ENCODE data around the gene LKAAEAR1.

LKAAEAR1 gene

DNA sequence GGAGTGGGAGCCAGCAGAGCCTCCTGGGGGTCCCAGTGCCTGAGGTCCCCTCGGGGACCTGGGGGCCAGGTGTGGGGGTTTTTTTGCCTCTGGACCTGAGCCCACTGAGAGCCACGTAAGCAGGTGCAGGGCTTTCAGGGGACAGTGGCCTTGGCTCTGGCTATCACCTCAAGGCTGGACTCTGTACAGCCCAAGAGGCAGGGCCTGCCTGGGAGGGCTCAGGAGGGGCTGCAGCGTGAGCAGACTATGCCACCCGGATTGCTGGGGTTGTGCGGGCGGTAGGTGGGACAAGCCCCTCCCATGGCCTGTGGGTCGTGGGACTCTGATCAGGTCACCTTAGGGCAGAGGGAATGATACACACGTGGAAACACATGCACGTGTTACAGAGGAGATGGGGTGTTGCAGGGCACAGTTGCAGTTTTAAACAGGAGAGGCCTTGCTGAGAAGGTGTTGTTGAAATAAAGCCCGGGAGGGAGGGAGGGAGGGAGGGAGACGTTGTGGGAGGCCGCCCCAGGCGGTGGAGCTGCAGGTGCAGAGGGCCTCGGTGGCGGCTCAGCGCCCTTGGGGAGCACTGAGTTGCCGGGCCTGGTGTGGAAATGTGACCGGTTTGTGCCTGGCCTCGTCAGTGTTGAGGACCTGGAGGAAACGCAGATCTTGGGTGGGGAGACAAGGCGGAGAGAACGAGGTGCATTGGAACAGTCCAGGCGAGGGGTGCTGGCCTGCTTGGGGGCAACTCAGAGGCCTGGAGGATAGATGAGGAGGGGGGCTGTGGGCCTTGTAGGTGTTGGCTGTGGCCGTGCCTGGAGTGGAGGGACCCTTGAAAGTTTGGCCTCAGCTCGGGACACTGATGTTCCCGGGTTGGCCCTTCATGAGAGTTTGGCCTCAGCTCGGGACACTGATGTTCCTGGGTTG lies 18.9 kb downstream of the LKAAEAR1 start:
- DNase-seq: no peak

DNA sequence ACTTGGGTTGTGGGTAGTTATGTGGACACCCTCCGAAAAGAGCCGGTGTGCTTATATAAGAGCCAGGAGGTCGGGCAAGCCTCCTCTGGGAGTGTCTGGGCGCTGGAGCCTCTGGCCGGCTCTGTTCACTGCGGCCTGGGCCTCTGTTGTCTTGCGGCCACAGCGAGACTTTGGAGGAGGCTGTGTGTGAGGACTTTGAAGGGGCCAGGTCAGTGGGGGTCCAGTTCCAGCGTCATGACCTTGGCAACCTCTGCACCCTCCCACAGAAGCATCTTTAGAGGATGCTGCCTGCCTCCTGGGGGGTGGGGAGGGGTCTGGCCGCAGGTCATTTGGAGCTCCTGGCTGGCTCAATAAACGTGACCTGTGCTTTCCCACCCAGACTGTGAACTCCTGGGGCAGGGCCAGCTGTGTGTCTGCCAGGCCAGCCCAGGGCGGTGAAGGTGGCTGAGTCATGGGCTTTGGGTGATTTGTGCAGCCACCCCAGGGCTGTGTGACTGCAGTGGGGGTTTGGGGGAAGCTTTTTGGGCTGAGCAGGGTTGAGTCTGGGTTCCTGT lies 20.0 kb downstream of the LKAAEAR1 start:
- DNase-seq: no peak

DNA sequence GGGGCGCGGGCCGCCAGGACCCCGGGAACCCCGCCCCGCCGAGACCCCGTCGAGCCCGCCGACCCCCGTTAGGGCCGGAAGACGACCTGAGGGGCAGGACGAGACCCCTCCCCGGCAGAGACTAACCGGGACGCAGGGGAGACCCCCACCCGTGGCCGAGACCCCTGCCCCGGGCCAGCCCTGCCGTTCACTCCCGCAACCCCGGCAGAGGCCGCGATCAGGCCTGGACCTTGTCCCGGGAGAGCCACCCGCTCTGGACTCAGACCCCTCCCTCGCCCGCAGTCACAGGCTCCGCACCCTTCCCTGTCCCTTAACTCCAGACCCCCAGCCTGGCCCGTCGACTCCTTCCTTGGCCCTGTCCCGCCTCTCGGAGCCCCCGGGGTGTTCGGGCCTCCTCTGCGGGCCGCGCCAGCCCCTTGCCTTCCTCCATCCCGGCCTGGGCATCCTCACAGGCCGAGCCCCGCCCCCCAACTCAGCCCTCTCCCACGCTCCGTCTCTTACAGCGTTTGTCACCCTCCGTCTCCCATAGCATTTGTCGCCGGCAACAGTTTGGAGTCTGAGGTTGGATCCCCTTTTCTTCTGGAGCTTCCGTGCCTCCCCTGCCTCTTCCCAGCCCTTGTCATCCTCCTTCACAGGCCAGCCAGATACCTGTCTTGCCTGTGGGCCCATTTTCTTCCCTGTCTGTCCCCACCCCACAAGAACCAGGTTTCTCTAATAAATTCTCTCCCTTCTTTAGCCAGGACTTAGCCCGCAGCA lies 20.6 kb downstream of the LKAAEAR1 start:
- DNase-seq: no peak

DNA sequence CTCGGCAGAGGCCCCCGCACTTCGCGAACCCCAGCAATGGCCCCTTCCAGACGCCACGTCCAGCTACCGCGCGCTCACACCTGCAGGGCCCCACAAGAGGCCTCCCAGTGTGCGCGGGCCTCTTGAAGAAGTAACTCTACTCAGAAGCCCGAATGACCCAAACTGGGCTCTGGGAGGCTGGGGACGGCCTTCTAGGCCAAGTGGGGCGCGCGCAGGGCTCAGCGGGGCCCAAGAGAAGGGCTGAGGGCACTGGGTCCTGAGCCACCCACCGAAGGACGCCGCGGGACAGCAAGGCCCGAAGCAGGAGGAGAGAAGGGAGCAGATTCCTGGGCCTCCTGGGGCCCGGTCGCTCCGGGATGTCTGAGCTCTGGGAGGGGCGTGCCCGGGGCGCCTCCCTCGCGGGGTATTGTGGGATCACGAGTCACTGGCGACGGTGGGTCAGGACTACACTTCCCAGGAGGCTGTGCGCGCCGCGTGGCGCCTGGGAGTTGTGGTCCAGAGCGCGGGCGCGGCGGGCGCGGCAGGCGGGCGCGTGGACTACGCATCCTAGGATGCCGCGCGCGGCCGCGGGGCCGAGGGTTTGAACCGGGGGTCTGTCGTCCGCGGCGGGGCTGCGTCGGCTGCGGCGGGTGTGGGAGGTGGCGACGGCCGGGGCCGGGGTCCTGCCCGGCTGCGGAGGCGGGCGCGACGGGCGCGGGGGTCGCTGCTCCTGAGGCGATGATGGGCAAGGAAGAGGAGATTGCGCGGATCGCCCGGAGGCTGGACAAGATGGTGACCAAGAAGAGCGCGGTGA lies 21.4 kb downstream of the LKAAEAR1 start, which contains the start of gene TCEA2:
TCEA2 (plus strand) TSS at position 603 of the 793 bp plus-strand sequence; CDS start at position 718, 115 bp downstream.
- DNase-seq: peak; percentile 53

DNA sequence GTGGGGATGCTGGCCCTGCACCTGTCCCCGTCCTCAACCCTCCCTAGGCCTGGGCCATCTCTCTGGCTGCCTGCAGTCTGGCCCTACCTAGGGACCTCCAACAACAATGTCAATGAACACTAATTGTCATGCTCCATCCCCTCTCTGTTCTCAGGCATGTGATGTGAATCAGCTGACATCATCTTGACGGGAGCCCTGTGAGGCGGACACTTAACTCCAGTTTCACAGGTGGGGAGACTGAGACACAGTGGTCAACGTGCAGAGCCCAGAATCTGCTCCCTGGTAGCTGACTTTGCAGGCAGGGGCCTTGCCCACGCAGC lies 22.0 kb downstream of the LKAAEAR1 start:
- DNase-seq: no peak

DNA sequence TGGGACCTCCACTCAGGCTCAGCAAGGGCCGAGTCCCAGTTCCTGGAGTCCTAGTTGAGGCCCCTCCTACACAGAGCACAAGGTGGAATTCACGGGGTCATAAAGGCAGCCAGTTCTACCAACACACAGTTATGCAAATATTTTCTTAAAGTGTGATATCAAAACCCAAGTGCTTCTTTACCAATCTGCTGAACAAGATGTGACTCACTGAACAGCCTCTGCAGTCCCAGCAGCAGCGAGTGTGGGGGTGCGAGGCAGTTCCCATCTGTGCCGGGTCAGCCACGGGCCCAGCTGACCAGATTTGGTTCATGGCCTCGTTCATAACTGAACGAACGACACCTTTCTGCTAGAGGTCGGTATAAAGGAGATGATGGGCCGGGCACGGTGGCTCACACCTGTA lies 25.7 kb downstream of the LKAAEAR1 start:
- DNase-seq: no peak

DNA sequence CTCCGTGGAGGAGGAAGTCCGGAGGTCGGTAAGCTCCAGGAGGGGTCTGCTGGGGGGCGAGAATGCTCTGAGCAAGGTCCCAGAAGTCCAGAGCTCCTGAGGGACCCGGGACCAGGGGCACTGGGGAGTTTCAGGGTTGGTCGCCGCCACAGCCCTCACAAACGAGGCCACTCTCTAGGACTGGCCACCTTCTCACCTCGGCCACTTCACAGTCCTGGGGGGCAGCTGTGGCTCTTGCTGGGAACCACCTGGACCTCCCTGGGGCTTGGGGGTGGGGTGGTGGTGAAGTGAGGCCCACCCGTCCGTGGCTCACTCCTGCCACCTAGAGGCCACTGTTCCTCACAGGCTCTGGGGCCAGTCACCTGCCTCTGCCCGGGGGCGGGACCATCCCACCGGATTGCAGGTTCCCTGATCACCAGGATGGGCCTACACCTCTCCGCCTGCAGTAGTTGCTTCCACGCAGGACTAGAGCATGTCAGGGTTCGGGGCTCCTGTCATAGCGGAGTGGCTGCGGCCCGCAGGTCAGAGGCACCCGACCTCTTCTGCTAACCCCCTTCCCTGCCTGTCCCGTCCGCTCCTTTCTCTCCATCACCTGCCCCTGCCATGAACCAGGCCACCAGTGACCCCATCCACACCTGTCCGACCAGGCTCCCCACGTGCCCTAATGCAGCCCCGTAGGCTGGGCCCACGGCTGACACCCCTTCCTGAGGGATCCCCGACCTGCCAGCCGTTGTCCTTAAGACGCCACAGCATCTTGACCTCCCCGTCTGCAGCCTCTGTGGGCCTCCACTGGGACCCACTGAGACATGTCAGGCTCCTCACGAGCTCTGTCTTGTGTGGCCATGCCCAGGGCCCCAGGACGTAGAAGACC lies 26.3 kb downstream of the LKAAEAR1 start:
- no peak for DNase-seq

DNA sequence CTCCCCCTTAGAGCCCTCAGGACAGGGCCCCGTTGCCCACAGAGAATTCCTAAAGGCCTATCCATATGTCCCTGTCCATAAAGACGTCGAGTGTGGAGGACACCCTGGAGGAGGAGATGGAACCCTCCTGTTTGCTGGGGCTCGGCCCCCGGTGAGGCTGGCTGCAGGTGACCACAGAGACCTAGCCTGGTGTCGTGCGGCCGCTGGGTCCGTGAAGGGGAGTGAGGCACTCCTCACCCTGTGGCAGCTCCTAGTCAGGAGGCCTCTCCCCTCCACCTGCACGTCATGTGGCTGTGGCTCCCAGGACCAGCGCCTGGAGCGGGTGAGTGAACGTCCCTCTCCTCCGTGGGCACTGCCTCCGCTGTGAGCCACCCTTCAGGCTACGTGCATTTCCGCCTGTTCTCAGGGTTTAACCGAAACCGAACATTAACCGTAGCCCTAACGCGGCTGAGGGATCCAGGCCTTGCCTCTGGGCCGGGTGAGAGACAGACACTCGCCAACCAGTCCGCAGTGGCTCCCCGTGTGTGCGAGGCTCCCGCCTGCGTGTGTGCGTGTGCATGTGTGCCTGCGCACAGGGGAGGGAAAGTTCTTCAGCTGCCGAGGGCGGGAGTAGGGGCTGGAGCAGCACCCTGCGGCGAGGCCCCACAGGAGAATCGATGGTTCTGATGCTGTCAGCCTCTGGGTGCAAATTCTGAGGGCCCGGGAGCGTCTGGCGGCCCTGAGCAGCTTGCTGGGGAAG lies 27.1 kb downstream of the LKAAEAR1 start:
- no peak for DNase-seq

DNA sequence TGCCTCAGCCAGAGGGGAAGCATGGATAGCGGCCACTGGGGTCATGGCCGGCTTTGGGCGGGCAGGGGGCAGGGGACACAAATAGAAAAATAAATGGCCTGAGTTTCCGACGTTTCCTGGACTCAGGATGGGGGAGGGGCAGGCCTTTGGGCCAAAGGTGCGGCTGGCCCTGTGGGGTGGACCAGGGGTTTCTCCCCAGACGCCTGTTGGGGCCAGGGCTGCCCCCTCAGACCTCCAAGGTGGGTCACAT lies 27.6 kb downstream of the LKAAEAR1 start:
- no peak for DNase-seq

DNA sequence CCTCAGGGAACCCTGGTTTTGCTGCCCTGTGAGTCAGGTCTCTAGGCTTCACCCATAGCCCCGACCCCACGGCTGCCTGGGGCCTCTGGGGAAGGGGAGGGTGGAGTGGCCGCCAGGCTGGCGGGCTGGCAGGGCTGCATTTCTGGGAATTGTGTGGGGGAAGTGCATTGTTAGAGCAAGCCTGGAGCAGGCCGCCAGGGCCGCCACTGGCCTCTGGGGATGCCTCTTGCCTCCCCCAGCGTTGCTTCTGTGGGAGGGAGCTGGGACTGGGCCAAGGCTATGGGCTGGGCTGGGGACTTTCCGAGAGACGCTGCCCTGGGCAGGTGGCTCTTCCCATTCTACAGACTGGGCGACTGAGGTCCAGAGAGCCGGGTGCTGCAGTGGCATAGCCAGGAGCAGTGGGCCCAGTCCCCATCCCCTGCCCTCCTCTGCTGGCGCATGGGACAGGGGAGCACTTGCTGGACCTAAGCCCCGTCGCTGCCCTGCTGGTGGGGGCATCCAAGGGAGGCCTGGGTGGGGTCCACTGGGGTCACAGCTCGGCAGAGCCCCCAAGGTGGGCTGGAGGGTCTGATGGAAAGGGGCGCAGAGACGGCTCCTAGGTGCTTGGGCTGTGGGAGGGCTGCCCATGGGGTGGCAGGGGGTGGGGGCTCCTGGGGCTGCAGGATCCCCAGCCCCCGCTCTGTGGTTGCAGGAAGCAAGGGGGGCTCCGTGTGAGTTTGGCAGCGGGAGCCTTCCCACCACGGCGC lies 28.1 kb downstream of the LKAAEAR1 start:
- no peak for DNase-seq

DNA sequence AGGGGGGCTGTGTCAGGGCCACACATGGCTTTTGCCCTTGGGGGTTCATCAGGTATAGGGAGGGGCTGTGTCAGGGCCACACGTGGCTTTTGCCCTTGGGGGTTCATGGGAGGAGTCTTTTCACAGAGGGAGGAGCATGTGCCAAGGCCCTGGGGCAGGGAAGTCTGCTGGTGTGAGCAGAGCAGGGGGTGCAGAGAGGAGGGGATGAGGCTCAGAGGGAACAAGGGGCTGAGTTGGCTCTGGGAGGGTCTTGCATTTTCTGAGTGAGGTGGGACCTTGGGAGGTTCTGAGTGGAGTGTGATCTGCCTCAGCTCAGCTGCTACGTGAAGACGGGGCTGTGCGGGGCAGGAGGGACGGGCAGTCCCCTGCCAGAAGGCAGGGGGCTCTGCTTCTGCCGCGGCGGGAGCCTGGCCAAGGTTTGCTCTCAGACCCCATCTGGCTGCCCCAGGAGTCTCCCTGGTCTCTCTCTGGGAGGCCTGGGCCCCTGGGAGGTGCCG lies 28.8 kb downstream of the LKAAEAR1 start:
- no peak for DNase-seq

DNA sequence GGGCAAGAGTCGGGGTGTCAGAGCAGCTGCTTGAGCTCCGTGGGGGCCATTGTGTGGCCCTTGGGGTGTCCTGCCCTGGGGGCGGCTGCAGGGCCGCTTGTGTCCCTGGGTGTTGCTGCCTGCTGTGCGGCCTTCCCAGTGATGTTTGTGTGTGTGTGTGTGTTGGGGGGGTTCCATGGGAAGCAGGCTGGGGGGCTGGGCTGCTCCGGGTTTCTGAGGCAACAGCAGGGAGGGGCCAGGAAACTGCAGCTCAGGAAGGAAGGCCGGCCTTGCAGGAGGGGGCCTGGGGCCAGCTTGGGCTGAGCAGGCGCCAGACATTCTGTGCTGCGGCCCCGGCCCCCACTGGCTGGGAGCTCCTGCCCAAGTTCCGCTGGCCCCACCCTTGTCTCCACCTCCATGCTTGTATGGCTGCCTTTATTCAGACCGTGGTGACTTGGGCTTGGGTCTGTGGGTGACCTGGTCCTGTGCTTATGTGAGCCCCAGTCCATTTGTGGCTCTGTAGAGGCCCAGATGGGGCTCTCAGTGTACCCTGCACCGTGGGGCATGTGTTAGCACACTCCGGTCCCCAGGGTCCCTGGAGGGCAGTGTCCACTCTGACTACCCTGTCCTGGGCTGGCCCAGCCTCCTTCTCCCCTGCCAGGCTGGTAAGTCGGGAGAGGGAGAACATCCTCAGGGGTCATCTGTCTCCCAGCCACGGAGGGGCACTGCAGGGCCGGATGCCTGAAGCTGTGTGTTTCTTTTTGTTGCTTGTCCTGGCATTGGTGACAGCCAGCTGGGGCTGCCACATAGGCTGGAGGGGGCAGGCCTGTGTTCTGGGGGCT lies 30.1 kb downstream of the LKAAEAR1 start:
- DNase-seq: no peak

DNA sequence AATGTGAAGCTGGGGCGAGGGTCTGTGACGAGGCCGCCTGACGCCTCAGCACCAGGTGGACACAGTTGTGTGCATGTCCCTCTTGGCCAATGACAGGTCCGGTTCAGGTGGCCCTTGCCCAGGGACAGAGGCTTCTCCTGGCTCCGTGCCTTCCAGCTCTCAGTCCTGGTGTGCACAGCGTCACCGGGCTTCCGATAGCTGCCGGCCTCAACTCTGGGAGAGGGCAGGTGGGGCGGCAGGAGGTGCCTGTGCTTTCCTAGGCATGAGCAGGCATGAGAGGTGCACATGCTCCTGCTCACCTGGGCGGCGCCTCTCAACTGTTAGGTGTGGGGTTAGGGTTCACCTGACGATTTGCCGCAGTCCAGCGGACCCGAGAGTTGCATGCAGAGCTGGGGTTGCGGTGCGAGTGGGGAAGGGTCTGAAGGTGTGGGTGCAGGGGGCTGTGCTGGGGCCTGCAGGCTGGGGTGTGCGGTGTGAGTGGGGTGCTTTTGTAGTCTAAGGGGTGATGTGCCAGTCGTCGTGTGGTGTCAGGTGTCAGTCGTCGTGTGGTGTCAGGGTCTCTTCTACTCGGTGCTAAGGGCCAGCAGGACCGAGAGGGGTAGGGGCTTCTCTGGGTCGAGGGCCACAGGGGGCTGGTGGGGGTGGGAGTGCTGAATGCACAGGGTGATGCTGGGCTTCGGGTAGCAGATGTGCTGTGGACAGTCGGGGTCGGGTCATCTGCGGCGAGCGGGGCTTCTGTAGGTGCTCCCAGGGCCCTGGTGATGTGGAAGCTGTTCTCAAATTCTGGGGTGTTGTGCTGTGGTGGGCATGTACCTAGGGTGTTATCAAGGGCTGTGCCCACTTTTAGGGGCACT lies 31.0 kb downstream of the LKAAEAR1 start:
- no peak for DNase-seq

DNA sequence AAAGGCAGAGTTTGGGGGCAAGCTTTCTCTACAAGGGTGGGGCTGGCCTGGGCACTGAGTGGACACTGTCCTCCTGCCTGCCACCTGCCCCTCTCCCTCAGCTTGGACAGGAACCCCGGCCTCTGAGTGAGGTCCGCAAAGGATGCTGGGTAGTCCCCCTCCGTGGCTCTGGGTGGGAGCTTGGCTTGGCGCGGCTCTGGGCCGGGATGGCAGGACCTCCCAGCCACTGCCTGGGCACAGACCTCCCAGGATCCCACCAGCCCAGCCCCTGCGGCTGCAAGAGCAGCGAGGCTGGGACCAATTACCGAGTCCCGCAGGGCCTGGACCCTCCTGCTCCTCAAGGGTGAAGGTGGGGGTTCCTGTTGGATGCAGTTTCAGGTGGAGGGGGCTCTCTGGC lies 31.9 kb downstream of the LKAAEAR1 start:
- DNase-seq: no peak

DNA sequence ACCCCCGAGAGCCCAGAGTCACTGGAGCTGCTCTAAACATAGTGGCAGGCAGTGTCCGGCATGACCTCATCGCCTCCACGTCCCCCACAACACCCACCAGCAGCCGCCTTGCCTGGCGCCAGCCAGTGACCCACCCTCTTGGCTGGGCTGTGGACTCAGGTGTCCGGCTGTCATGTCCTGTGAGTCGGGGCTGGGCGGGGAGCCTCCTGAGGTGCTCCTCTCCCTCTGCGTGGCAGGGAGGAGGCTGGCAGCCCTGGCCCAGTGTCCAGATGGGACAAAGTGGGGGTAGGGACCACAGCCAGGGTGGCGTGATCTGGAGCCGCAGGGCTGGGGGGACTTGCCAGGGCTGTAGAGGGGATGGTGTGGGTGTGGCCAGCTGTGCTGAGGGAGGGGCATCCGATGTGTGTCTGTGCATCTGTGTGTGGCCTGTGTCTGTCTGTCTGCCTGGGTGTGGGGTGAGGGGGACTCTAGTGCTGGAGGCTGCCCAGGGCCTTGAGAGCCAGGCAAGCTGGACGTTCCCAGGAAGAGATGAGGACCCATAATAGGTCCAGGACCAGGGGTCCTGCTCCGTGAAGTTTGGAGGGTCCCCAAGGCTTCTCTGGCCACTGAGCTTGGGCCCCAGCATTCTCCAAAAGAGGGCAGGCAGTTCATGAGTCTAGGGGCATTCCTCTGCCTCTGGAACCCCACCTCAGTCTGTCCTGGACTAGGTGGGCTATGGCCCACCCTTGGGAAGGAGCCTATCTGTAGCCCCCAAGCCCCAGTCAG lies 32.5 kb downstream of the LKAAEAR1 start:
- no peak for DNase-seq

DNA sequence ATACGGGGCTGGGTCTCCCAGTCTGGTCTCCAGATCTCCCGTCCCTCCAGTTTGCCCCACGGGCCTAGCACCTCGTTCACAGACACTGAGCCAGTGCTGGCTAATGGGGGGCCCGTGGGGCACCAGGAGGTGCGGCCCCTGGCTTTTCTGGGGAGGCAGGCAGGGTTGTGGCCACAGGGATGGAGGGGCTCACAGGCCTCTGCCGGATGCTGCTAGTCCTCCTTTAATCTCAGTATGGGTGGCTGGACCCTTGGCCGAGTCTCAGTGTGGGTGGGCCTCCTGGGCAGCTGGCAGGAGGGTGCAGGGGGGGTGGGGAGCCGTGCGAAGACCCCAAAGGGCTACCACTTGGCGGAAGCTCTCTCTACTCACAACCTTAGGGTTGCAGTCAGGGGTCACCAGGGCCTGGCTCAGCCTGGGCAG lies 33.2 kb downstream of the LKAAEAR1 start:
- no peak for DNase-seq

DNA sequence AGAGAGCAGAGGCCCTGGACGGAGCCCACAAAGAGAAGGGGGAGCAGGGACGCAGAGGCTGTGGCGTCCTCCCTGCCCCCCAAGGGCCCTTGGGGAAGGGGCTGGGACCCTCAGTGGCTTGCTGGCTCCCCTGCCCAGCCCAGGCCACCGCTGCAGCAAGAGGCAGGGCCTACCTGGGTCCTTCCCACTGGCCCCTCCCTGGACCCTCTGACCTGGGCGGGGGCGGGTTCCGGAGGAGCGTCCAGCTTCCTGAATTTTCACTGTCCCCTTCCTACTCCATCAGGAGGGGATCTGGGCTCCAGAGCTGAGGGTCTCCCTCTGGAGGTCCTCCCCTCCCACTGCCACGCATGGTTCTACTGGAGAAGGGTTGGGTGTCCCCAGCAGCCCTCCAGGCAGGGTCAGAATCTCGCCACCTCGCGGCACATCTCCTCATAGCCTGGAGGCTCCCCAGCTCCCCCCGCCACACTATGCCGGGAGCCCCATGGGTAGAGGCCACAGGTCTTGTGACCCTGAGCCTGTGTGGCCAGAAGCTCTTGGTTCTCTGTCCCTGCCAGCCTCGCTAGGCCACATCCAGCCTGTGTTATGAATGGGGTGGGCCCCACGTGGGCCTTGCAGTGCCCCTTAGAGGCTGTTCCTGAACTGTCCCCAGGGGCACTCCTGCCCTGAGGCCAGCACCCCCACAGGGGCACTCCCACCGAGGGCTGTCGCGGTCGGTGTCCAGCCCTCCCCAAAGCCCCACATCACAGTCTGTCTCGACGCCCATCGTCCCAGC lies 33.8 kb downstream of the LKAAEAR1 start:
- DNase-seq: no peak
